Measurements from ENCODE around the gene KIAA1958.
"Not testable (repeated sequence)": the region's sequence is repeated elsewhere in the genome, so short reads cannot be mapped to it uniquely, and the experiment has no call there.

The KIAA1958 gene

GRCh38 chr9:112489876-112490666, 3.4 kb downstream of the KIAA1958 start:
- no peak for DNase-seq

- no peak for DNase-seq
Measured at GRCh38 chr9:112493393-112494137, 6.9 kb downstream of the KIAA1958 start.

GRCh38 chr9:112494153-112494552, 7.5 kb downstream of the KIAA1958 start:
- DNase-seq = no peak

GRCh38 chr9:112495614-112496013, 9.0 kb downstream of the KIAA1958 start:
- no peak for DNase-seq

GRCh38 chr9:112496074-112496722, 9.6 kb downstream of the KIAA1958 start:
- no peak for DNase-seq

- DNase-seq = no peak
Measured at GRCh38 chr9:112500842-112501241, 14.2 kb downstream of the KIAA1958 start.

GRCh38 chr9:112501287-112501686, 14.7 kb downstream of the KIAA1958 start:
- no peak for DNase-seq

- DNase-seq = no peak
Measured at GRCh38 chr9:112502175-112502946, 15.7 kb downstream of the KIAA1958 start.

- DNase-seq = no peak
Measured at GRCh38 chr9:112503170-112503569, 16.5 kb downstream of the KIAA1958 start.

GRCh38 chr9:112505086-112505485, 18.5 kb downstream of the KIAA1958 start:
- DNase-seq = no peak

- no peak for DNase-seq
Measured at GRCh38 chr9:112505607-112506006, 19.0 kb downstream of the KIAA1958 start.

- no peak for DNase-seq
Measured at GRCh38 chr9:112506571-112506970, 19.9 kb downstream of the KIAA1958 start.

- DNase-seq = no peak
Measured at GRCh38 chr9:112507001-112507680, 20.5 kb downstream of the KIAA1958 start.

GRCh38 chr9:112508377-112508776, 21.8 kb downstream of the KIAA1958 start:
- DNase-seq = no peak

- DNase-seq = not testable (repeated sequence)
Measured at GRCh38 chr9:112512377-112512776, 25.8 kb downstream of the KIAA1958 start.

GRCh38 chr9:112516769-112517168, 30.1 kb downstream of the KIAA1958 start:
- DNase-seq = no peak

GRCh38 chr9:112520069-112520468, 33.4 kb downstream of the KIAA1958 start:
- DNase-seq = no peak

GRCh38 chr9:112520656-112521055, 34.0 kb downstream of the KIAA1958 start:
- no peak for DNase-seq

GRCh38 chr9:112526973-112527372, 40.3 kb downstream of the KIAA1958 start:
- DNase-seq = no peak

GRCh38 chr9:112527959-112528358, 41.3 kb downstream of the KIAA1958 start:
- no peak for DNase-seq

GRCh38 chr9:112529316-112529715, 42.7 kb downstream of the KIAA1958 start:
- no peak for DNase-seq

GRCh38 chr9:112530751-112531205, 44.2 kb downstream of the KIAA1958 start:
- DNase-seq = no peak
